WTC11 (cell line): ENCODE measurements around the gene CX3CL1.

Experiments used
- CBFB ChIP-seq: sonication (generic); formaldehyde crosslinking; IDR thresholded peaks from 2 replicates; pipeline ENCODE4 v1.8.1; 2022; ENCODE audit warnings: mild to moderate bottlenecking, low read depth, missing genetic modification reagents
- CREB1 ChIP-seq: sonication (generic); formaldehyde crosslinking; IDR thresholded peaks from 2 replicates; pipeline ENCODE4 v1.8.0; 2023; ENCODE audit warnings: mild to moderate bottlenecking, missing genetic modification reagents
- ETV6 ChIP-seq: sonication (generic); formaldehyde crosslinking; IDR thresholded peaks from 2 replicates; pipeline ENCODE4 v1.8.1; 2022; ENCODE audit warnings: mild to moderate bottlenecking, missing genetic modification reagents
- NR3C1 ChIP-seq: sonication (generic); formaldehyde crosslinking; conservative IDR thresholded peaks from 2 replicates; pipeline ENCODE4 v1.8.1; 2023; ENCODE audit warnings: low read depth, mild to moderate bottlenecking, missing genetic modification reagents
- TF ChIP-seq, protein P1 (sequence below): fragments of 200-600 bp; IDR thresholded peaks from 2 replicates; pipeline ENCODE4 v1.8.0; 2022; ENCODE audit warnings: antibody characterized with exemption
- TF ChIP-seq, protein P2 (sequence below): sonication (generic); formaldehyde crosslinking; IDR thresholded peaks from 2 replicates; pipeline ENCODE4 v1.8.0; 2022; ENCODE audit warnings: mild to moderate bottlenecking, missing genetic modification reagents

DNA sequence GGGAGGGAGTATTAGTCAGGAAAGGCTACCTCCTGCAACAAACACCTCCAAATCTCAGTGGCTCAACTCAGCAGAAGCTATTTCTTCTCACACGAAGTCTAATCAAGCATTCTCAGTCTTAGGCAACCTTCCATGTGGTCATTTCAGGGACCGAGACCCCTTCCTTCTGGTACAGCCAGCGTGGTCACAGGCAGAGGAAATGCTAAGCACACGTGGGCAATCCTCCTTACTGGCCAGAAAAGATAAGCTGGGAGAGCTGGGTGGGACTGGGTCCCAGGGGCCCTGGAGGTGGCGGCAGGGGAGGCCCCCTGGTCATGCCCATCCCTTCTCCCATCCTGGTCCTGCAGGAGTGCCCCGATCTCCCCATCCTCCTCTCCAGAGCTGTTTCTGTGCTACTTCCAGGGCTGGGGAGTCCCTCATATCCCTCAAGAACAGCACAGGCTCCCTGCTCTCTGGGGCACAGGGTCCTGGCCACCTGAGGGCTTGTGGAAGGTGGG lies 5.7 kb upstream of the CX3CL1 start:
- TF ChIP-seq, protein P1, sequence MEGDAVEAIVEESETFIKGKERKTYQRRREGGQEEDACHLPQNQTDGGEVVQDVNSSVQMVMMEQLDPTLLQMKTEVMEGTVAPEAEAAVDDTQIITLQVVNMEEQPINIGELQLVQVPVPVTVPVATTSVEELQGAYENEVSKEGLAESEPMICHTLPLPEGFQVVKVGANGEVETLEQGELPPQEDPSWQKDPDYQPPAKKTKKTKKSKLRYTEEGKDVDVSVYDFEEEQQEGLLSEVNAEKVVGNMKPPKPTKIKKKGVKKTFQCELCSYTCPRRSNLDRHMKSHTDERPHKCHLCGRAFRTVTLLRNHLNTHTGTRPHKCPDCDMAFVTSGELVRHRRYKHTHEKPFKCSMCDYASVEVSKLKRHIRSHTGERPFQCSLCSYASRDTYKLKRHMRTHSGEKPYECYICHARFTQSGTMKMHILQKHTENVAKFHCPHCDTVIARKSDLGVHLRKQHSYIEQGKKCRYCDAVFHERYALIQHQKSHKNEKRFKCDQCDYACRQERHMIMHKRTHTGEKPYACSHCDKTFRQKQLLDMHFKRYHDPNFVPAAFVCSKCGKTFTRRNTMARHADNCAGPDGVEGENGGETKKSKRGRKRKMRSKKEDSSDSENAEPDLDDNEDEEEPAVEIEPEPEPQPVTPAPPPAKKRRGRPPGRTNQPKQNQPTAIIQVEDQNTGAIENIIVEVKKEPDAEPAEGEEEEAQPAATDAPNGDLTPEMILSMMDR = no peak
- TF ChIP-seq CREB1 (CRISPR knock-in tag) (no peak), ETV6 (CRISPR knock-in tag) (no peak), CBFB (no peak), NR3C1 (CRISPR knock-in tag) (no peak)
- TF ChIP-seq, protein P2, sequence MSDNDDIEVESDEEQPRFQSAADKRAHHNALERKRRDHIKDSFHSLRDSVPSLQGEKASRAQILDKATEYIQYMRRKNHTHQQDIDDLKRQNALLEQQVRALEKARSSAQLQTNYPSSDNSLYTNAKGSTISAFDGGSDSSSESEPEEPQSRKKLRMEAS = no peak
